Keratinocyte (primary cell): Measurements from ENCODE around the gene HSD17B1.

Experiments used
- CTCF ChIP-seq, 3 experiments: IDR thresholded peaks in 1 of 3; conservative IDR thresholded peaks in 1 of 3; optimal IDR thresholded peaks in 1 of 3; 2 replicates in 2 of 3; 3 replicates in 1 of 3; pipeline versions ENCODE3 to v1.5.1; 2011; ENCODE audit warnings: low read length in 3 of 3, mild to moderate bottlenecking in 3 of 3, moderate library complexity in 2 of 3, control low read depth in 1 of 3, inconsistent platforms in 1 of 3; ENCODE audit not compliant: insufficient read depth in 2 of 3; ENCODE audit errors: extremely low read depth in 1 of 3
- EZH2 ChIP-seq: IDR thresholded peaks from one replicate; pipeline ENCODE4 v1.6.1; 2012; ENCODE audit warnings: inconsistent platforms, mild to moderate bottlenecking, low read length, moderate library complexity

- TF ChIP-seq CTCF (optimal IDR thresholded peaks at IDR 0.05 in 1 of 3, IDR thresholded peaks at IDR 0.05 in 1 of 3, conservative IDR thresholded peaks at IDR 0.05 in 1 of 3; ENCODE audit: extremely low read depth in 1 of 3, insufficient read depth in 2 of 3, low read length in 3 of 3) (no peak), EZH2 (no peak)
Measured at GRCh38 chr17:42560246-42560645, 7.5 kb downstream of the HSD17B1 start.
